Ishikawa (cell line): ENCODE data around the gene RXFP2.

Experiments
- CEBPB ChIP-seq: IDR thresholded peaks from 2 replicates; pipeline ENCODE4 v1.6.1; 2012
- CREB1 ChIP-seq: IDR thresholded peaks from 2 replicates; pipeline ENCODE4 v1.6.1; 2012; ENCODE audit warnings: low read depth
- EGR1 ChIP-seq: IDR thresholded peaks from 2 replicates; pipeline ENCODE4 v1.6.1; 2012
- EP300 ChIP-seq: IDR thresholded peaks from 2 replicates; pipeline ENCODE4 v1.6.1; 2012; ENCODE audit warnings: borderline replicate concordance
- FOXM1 ChIP-seq: IDR thresholded peaks from 2 replicates; pipeline ENCODE4 v1.6.1; 2012; ENCODE audit warnings: low read depth, borderline replicate concordance
- MAX ChIP-seq: IDR thresholded peaks from 2 replicates; pipeline ENCODE4 v1.6.1; 2012
- NFIC ChIP-seq: IDR thresholded peaks from 2 replicates; pipeline ENCODE4 v1.6.1; 2012
- RAD21 ChIP-seq: IDR thresholded peaks from 2 replicates; pipeline ENCODE4 v1.6.1; 2012; ENCODE audit warnings: low read depth
- REST ChIP-seq: IDR thresholded peaks from 2 replicates; pipeline ENCODE4 v1.6.1; 2012; ENCODE audit warnings: low read depth, mild to moderate bottlenecking
- TAF1 ChIP-seq: IDR thresholded peaks from 2 replicates; pipeline ENCODE4 v1.6.1; 2012; ENCODE audit warnings: low read depth, mild to moderate bottlenecking
- TCF12 ChIP-seq: IDR thresholded peaks from 2 replicates; pipeline ENCODE4 v1.6.1; 2012; ENCODE audit warnings: low read depth
- TEAD4 ChIP-seq: IDR thresholded peaks from 2 replicates; pipeline ENCODE4 v1.6.1; 2012
- USF1 ChIP-seq: IDR thresholded peaks from 2 replicates; pipeline ENCODE4 v1.6.1; 2012
- YY1 ChIP-seq: IDR thresholded peaks from 2 replicates; pipeline ENCODE4 v1.6.1; 2012; ENCODE audit warnings: low read depth
- ZBTB7A ChIP-seq: IDR thresholded peaks from 2 replicates; pipeline ENCODE4 v1.6.1; 2012; ENCODE audit warnings: low read depth

RXFP2 gene

GRCh38 chr13:31772231-31772630 lies 32.9 kb downstream of the RXFP2 start:
- TF ChIP-seq TCF12 = no peak
- no peak for TF ChIP-seq CREB1
- TF ChIP-seq USF1 = no peak
- TF ChIP-seq NFIC = no peak
- TF ChIP-seq RAD21 = no peak
- no peak for TF ChIP-seq CEBPB
- no peak for TF ChIP-seq TAF1
- TF ChIP-seq YY1 = no peak

GRCh38 chr13:31773538-31773937 lies 34.2 kb downstream of the RXFP2 start:
- TF ChIP-seq TAF1 (no peak), REST (no peak), TEAD4 (no peak), NFIC (no peak), CEBPB (no peak), YY1 (no peak), EGR1 (no peak), ZBTB7A (no peak), USF1 (no peak), TCF12 (no peak), FOXM1 (no peak), RAD21 (no peak), CREB1 (no peak), EP300 (no peak), MAX (no peak)

GRCh38 chr13:31774186-31774750 lies 34.9 kb downstream of the RXFP2 start:
- TF ChIP-seq NFIC (no peak), REST (no peak), EGR1 (no peak), TAF1 (no peak), USF1 (no peak), TCF12 (no peak)

GRCh38 chr13:31775148-31775547 lies 35.8 kb downstream of the RXFP2 start:
- no peak for TF ChIP-seq TAF1
- TF ChIP-seq YY1 = no peak
- TF ChIP-seq RAD21 = no peak
- TF ChIP-seq TCF12 = no peak
- TF ChIP-seq REST = no peak
- TF ChIP-seq EP300 = no peak
- TF ChIP-seq TEAD4 = no peak
- TF ChIP-seq USF1 = no peak
- TF ChIP-seq EGR1 = no peak
- TF ChIP-seq NFIC = no peak
- TF ChIP-seq CREB1 = no peak
- TF ChIP-seq ZBTB7A = no peak
- TF ChIP-seq CEBPB = no peak
- TF ChIP-seq FOXM1 = no peak
- TF ChIP-seq MAX = no peak
